ENCODE data around the gene CCNK. TPM values are rescaled to one million over a fixed set of nuclear protein-coding genes. Genes with fewer than 3 reads are reported as not detected.

CCNK gene
- total and polyA plus RNA-seq, 2 of the 13 experiments (the other 11 are each of a cell fraction or from before 2014, with no cell fraction given) = 4.9 to 9.7 TPM

DNA sequence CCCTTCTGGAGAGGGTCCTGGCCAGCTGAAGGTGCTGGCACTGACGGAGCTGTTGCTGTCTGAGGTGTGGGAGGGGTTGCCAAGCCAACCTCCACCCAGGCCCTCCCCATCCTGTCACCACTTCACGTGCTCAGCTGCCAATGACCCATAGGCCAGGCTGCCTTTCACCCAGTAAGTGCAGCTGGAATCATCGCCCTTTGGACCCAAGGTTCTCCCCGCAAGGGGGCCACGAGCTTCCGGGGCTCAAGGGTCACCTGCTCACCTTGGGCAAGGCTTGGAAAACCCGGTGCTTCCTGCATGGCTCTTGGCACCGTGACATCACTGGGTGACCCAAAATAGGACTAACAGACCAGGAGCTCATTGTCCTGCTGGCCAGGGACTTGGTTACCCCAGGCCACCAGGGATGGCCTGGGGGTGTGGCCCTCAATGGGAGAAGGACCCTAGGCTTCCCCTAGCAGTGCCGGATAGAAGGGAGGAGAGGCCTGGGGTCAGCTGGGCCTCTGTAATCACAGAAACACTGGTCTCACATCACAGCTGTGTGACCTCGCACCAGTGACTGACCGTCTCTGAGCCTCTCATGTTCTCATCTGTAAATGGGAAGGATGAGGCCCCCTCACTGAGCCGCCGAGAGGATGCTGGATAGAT, 71.5 kb downstream of the CCNK start (continued):
- TF ChIP-seq FOXO4 (CRISPR knock-in tag; conservative IDR thresholded peaks at IDR 0.05) (no peak), REPIN1 (CRISPR knock-in tag; IDR thresholded peaks at IDR 0.05; ENCODE audit: borderline replicate concordance, low read depth) (peak; percentile 91), MLLT10 (CRISPR knock-in tag; IDR thresholded peaks at IDR 0.05) (no peak), MEF2D (CRISPR knock-in tag; IDR thresholded peaks at IDR 0.05) (peak; percentile 97), SRSF4 (IDR thresholded peaks at IDR 0.05; ENCODE audit: low read depth, low read length, poor library complexity, severe bottlenecking) (no peak), KDM6A (CRISPR knock-in tag; IDR thresholded peaks at IDR 0.05; ENCODE audit: low read depth) (peak; percentile 100), BRD4 (CRISPR knock-in tag; IDR thresholded peaks at IDR 0.05) (peak; percentile 88), ZFX (CRISPR knock-in tag; IDR thresholded peaks at IDR 0.05; ENCODE audit: low read depth) (peak; percentile 89), TCF7L2 (IDR thresholded peaks at IDR 0.05; ENCODE audit: low read depth, low read length) (no peak), PRDM4 (CRISPR knock-in tag; IDR thresholded peaks at IDR 0.05; ENCODE audit: borderline replicate concordance) (no peak), ZNF343 (CRISPR knock-in tag; IDR thresholded peaks at IDR 0.05) (peak; percentile 84; the same call in 1 of the 2 replicates), ATF7 (IDR thresholded peaks at IDR 0.05) (0 out of 2 replicates have a peak, but pooled peaks have one; percentile 20), ATF7 (CRISPR knock-in tag; IDR thresholded peaks at IDR 0.05) (peak; percentile 97), ZKSCAN5 (CRISPR knock-in tag; IDR thresholded peaks at IDR 0.05) (no peak), EED (CRISPR knock-in tag; IDR thresholded peaks at IDR 0.05) (no peak), ZMAT5 (CRISPR knock-in tag; IDR thresholded peaks at IDR 0.05; ENCODE audit: borderline replicate concordance, low read depth) (no peak), ELF3 (CRISPR knock-in tag; IDR thresholded peaks at IDR 0.05) (peak; percentile 99), SRSF1 (optimal IDR thresholded peaks at IDR 0.05; ENCODE audit: low read depth, low read length) (peak; percentile 34), RAD21 (CRISPR knock-in tag; IDR thresholded peaks at IDR 0.05) (peak; percentile 32; the same call in 1 of the 2 replicates), HOXD1 (CRISPR knock-in tag; IDR thresholded peaks at IDR 0.05) (peak; percentile 97), ZIK1 (CRISPR knock-in tag; IDR thresholded peaks at IDR 0.05; ENCODE audit: borderline replicate concordance, low read depth) (no peak; the same call in 1 of the 2 replicates)
- TF ChIP-seq, protein P1, sequence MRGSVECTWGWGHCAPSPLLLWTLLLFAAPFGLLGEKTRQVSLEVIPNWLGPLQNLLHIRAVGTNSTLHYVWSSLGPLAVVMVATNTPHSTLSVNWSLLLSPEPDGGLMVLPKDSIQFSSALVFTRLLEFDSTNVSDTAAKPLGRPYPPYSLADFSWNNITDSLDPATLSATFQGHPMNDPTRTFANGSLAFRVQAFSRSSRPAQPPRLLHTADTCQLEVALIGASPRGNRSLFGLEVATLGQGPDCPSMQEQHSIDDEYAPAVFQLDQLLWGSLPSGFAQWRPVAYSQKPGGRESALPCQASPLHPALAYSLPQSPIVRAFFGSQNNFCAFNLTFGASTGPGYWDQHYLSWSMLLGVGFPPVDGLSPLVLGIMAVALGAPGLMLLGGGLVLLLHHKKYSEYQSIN (CRISPR knock-in tag; IDR thresholded peaks at IDR 0.05; ENCODE audit: borderline replicate concordance) = no peak

Data from HepG2 (cell line).